Globus pallidus (tissue), 1 donor: Measurements from ENCODE around the gene HNRNPUL1.

Experiments
- DNase-seq: peaks from one replicate; pipeline ENCODE4 v3.0.0-alpha.2; 2015; ENCODE audit warnings: low spot score

Gene HNRNPUL1

DNA sequence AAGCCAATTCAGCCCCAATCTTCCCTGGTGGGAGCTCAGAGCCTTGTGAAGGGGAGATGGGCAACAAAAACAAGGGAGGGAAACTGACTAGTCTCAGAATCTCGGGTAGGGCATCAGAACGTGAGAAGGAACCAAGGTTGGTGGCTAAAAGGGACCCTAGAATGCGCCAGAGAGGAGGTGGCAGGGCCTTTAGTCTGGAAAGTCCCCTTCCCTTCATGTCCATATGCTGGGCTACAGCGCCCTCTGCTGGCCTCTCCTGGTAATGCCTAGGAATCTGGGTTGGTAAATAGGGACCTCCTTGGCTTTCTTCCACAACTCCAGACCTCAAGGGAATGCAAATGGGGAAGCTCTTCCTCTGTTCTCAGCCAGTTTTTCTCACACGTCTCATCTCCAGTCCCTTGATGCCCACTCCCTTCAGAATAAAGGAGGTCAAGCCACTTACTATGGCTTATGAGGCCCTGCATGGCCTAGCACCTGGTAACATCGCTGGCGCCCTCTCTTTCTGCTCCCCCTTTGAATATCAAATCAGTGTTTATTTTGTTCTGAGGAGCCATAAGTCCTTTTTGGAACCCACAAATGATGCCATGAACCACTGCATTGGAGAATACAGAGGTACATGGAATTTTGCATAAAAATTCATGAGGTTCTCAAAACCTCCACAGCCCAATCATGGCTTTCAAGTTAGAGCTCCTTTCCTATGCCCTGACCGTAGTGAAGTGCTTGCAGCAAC is 44.4 kb downstream of the HNRNPUL1 start:
- DNase-seq, result peak; percentile 86

DNA sequence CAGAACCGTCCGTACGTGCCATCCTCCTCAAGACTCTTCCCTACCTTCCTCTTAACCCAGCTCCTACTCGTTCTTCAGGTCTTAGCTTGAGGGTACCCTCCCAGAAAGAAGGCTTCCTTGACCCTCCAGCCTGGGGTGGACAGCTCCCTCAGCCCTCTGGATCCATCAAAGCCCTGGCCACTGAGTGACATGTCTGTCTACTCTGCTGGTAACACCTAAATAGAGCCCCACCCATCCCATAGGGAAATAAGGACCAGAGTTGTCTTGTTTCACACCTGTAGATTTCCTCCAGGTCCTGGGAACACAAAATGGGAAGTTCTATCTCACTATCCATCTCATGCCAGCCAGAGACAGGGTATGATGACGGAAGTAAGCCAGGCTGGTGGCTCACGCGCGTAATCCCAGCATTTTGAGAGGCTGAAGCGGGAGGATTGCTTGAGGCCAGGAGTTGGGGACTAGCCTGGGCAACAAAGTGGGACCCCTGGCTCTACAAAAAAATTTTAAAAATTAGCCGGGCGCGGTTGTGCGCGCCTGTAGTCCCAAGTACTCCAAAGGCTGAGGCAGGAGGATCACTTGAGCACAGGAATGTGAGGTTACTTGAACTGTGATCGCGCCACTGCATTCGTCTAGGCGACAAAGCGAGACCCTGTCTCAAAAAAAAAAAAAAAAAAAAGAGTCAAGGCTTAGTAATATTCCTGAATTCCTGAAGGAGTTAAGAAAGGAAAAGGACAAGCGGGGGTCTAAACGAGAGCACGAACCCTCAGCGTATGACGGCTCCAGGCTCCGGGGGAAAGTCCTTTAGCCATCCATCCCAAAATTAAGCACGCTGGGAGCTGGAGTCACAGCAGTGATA is 45.2 kb downstream of the HNRNPUL1 start:
- no peak for DNase-seq

DNA sequence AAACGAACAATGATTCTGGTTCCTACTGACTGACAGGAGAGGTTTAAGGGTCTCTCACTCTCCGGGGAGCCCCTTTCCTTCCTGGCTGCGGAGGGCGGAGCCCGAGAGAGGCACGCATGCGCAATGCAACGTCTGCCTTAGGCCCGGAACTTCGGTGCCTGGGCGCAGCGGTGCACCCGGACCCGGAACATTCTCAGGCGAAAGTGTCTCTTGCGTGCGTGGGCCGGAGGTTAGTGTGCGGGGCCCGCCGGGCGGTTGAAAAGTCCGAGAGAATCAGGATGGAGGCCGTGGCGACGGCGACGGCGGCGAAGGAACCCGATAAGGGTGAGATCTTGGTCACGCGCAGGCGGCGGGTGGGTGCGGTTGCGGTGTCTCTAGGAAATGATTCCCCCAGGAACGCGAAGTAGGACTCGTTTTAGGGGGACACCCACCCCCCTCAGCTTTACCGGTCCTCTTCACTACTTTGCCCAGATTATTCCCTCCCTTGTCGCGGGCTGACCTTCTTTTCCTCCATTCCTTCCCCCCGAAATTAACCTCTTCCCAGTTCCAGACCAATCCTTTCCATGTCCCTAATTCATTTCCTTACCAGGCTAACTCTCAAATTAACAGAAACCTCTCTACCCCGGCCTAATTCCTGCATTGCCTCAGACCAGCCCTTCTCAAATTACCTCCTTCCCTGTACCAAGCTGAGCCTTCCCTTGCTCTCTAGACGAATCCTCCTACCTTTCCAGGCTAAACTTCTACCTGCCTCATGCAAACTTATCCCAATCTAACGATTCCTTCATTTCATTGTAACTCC is 46.1 kb downstream of the HNRNPUL1 start, which contains the start of gene CCDC97:
TSS of gene CCDC97 (plus strand) at position 140 of the 799 bp plus-strand sequence. CDS start at position 279, 139 bp downstream.
- DNase-seq, result peak; percentile 86

DNA sequence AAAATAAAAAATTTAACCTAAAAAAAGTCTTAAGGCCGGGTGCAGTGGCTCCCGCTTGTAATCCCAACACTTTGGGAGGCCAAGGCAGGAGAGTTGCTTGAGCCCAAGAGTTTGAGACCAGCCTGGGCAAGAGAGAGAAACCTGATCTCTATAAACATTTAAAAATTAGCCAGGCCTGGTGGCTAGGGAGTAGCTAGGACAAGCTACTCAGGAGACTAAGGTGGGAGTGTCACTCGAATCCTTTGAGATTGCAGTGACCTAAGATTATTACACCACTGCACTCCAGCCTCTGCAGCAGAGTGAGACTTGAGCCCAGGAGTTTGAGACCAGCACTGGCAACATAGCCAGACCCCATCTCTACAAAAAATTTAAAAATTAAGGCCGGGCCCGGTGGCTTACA is 46.9 kb downstream of the HNRNPUL1 start:
- no peak for DNase-seq

DNA sequence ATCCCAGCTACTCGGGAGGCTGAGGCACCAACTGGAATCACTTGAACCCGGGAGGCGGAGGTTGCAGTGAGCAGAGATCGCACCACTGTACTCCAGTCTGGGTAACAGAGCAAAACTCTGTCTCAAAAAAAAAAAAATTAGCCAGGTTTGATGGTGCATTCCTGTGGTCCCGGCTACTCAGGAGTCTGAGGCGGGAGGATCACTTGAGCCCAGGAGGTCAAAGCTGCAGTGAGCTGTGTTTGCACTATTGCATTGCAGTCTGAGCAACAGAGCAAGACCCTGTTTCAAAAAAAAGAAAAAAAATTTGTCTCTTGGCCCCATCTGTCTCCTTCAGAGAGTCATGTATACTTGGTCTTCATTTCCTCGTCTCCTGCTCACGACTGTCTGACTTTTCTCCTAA is 47.4 kb downstream of the HNRNPUL1 start:
- DNase-seq, result no peak

DNA sequence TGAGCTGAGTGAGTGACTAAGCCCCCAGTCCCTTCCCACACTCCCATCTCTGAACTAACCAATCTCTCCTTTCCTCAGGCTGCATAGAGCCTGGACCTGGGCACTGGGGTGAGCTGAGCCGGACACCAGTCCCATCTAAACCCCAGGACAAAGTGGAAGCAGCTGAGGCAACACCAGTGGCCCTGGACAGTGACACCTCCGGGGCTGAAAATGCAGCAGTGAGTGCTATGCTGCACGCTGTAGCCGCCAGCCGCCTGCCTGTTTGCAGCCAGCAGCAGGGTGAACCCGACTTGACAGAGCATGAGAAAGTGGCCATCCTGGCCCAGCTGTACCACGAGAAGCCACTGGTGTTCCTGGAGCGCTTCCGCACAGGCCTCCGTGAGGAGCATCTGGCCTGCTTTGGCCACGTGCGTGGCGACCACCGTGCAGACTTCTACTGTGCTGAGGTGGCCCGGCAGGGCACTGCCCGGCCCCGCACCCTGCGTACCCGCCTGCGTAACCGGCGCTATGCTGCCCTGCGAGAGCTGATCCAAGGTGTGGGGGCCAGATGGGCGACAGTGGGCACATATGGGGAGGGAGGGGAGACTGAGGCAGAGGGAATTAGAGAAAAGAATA is 52.2 kb downstream of the HNRNPUL1 start:
- DNase-seq, result no peak

DNA sequence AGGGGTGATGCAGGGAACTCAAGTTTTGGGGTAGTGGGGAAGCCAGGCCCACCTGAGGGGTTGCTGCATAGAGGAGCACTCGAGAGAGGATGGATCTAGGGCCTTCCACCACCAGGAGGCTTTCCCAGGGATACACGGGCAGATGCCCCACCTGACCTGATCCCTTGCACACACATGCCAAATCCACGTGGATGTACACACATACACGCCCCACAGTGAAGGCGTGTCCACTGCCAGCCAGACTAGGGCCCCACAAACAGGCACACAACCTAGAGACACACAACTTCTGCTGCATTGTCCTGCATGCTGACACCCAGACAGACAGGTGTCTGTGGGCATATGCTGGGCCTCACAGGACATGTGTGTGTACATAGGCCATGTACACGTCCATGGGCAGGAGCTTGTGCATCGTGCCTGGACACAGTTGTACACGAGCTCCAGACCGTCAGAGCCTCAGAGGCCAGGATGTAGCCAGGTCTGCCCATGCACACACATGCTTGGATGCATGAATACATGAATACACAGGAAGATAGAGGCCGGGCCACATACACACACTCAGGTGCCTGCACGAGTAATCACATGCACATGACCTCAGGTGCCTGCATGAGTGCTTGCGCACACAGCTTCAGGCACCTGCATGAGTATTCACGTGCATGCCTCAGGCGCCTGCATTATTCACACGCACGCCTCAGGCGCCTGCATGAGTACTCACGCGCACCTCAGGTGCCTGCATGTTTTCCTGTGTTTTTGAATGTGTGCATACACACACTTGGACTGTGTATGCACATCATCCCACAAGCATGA is 54.7 kb downstream of the HNRNPUL1 start:
- no peak for DNase-seq

DNA sequence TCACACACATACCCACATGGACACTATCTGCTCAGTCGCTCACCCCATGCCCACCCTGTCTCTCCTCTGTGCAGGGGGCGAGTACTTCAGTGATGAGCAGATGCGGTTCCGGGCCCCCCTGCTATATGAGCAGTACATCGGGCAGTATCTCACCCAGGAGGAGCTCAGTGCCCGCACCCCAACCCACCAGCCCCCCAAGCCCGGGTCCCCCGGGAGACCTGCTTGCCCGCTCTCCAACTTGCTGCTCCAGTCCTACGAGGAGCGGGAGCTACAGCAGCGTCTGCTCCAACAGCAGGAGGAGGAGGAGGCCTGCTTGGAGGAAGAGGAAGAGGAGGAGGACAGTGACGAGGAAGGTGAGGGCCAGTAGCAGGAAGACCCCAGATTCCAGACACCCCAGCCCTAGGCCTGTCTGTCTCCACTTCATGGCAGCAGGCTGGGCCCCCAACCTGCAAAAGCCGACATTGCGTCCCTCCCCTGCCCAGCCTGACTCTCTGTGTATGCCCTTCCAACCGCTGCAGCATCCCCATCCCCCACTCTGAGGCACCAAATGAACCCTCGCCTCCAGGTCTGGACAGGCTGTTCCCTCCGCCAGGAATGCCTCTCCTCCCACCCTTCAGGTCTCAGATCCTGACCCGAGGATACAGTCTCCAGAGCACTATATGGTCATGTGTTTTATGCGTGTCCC is 55.5 kb downstream of the HNRNPUL1 start:
- DNase-seq, result no peak

DNA sequence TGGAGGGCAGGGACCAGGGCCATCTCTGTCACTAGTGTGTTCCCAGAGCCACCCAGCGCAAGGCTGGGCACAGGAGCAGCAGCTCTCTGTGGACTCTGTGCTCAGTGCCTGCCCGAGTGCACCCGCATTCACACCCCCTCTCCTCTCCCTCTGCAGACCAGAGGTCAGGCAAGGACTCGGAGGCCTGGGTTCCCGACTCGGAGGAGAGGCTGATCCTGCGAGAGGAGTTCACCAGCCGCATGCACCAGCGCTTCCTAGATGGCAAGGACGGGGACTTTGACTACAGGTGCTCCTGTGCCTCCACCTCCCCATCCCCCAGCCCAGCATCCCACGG is 56.0 kb downstream of the HNRNPUL1 start:
- DNase-seq, result no peak

DNA sequence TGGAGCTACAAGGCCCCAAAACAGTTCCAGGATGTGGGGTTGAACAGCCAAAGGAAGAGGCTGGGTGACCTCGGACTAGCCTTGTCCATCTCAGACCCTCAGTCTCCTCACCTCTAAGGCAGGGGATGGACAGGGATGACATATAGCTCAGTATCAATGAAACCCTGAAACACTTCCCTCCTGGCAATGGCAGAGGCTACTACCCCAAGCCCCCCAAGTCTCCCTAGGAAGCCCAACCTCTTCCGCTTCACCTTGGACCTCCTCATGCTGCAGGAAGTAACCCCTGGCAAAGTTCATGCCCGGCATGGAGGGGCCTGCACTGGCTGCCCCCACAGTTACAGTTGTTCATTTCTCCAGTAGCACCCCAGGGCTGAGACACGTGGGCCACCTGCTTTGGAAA is 56.4 kb downstream of the HNRNPUL1 start:
- no peak for DNase-seq

DNA sequence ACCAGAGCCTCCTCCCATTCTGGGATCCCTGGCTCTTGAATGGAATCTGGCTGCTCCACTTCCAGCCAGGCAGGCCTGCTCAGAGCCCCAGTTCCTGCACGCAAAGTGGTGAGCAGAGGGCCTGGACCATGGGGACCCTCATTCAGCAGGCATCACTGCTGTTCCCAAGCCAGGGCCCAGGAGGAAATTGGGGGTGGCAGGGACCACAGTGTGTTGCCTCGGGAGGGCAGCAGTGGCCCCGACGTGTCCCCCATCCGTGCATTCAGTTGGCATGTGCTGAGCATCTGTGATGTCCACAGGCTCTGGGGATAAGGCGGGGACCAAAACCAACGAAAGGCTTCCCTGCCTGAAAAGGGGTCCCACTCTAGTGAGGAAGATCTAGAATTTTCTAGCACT is 57.0 kb downstream of the HNRNPUL1 start:
- no peak for DNase-seq

DNA sequence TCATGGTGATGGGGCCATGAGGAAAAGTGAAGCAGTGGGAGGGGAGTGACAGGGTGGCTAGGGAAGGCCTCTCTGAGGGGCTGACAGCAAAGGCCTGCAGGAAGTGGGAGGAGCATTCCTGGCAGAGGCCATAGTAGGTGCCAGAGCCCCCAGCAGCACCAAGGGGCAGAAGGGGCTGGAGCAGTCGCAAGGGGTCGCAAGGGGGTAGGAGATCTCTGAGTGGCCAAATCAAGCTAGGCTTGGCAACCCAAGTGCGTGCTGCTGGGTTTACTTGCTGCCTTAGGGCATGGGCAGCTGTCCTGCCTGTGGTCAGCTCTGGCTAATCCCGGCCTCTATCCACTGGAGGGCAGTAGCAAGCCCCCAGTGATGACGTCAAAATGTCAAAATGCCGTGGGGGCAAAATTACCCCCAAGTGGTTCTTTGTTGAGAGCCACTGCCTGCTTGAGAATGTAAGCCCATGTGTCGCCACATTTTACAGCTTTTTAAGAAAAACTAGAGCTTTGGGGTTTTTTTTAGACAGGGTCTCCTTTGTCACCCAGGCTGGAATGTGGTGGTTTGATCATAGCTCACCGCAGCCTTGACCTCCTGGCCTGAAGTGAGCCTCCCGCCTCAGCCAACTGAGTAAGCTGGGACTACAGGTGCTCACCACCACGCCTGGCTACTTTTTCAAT is 57.6 kb downstream of the HNRNPUL1 start:
- no peak for DNase-seq

DNA sequence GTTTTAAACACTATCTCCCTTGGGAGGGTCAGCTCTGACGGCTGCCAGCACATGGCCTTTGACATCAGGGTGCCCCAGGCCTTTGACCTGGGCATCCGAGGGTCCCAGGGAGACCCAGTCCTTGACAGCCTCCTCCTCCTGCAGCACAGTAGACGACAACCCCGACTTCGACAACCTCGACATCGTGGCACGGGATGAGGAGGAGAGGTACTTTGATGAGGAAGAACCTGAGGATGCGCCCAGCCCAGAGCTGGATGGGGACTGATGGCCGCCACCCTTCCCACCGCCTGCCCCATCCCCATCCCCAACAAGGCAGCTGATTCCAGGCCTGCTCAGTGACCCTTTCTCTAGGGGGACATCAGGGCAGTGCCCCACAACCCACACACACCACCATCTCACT is 58.3 kb downstream of the HNRNPUL1 start:
- DNase-seq, result no peak

DNA sequence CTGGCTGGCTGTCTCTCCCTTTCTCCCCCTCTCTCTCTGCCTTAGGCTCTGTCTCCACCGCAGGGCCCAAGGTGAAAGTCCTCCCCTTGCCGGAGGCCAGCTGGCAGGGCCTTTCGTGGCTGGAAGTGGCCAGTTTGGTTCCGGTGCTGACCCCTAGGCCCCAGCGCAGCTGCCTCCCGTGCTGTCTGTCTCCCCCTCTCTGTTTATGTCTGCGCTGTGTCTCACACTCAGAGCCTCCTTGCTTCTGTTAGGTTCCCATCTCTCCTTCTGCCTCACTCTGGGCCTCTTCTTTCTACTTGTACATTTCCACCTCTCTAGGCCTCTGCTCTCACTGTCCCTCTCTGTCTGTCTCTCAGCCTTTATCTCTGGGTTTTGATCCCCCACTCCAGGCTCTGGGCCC is 58.9 kb downstream of the HNRNPUL1 start:
- DNase-seq, result no peak

DNA sequence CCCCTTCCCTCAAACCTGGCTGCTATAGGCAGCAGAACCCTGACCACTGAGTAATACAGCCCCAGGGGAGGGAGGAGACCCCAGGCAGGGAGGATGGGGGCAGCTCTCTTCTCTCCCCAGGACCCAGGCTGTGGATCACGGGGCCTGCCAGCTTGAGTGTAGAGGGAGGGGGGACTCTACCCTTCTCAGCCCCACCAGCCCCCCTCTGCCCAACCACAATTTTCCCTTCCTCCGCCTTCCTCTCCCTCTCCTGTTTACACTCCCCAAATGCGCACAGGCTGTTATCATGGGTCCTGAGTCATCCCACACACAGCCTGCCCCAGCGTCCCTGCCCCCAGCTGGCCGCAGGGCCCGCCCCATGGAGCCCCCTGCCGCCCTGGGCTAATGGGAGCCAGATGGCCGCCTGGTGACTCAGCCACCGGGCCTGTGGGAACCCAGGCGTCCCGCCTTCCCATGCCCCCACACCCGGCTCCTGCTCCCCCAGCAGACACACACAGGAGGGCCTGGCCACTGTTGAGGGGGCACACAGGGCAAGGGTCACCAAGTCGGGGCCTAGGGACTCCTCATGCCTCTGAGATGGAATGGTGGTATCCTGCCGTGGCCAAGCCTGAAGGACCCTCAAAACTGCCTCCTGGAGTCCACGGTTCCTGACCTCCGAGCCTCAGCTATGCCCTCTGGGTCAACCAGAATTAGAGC is 59.4 kb downstream of the HNRNPUL1 start:
- DNase-seq, result no peak

DNA sequence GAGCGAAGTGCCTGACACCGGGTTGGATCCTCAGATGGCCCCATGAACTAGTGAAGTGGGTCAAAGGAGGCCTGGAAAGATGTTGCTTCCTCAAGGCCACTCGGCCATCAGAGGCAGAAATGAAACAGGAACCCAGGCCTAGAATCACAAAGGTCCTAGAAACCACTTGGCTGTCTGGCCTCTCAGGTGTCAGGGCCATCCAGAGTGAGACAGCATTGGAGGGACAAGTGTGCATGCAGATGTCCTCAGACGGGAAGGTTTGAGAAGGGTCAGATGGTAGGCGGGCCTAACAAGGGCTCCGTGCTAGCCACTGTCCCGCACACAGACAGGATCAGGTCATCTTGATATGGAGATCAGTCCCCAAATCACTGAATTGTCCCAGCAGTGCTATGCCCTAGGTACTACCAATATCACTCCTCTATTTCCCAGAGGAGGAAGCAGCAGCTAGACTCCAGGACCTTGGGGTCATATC is 60.1 kb downstream of the HNRNPUL1 start:
- DNase-seq, result no peak

DNA sequence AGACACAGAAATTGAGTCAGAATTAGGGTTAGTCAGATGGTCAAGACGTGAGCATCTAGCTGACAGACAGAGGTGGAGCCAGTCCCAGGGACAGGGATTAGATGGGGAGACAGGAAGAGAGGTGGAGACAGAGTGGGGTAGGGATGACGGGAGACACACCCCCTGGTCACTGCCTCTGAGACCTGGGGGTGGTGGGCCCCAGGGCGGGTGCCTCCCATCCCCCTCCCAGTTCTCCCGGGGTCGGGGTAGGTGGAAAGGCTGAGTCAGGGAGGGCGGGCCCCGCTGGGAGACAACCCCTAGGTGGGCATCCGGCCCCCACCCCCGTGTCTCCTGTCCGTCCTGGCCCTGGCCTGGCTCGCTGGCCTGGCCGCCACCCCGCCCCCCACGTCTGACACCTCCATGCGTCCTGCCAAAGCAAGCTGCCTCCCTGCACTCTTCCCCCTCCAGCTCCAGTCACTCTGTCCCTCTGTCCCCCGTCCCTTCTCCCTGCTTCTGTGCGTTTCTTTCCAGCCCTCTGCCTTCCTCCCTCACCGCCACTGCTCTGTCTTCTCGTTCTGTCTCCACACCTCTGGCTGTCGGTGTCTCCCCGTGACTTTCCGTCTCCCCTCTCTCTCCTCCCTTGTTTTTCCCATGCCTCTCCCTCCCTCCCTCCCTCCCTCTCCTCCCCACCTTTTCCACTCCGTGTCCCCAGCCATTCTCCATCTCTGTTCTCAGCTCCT is 60.9 kb downstream of the HNRNPUL1 start:
- DNase-seq, result no peak

DNA sequence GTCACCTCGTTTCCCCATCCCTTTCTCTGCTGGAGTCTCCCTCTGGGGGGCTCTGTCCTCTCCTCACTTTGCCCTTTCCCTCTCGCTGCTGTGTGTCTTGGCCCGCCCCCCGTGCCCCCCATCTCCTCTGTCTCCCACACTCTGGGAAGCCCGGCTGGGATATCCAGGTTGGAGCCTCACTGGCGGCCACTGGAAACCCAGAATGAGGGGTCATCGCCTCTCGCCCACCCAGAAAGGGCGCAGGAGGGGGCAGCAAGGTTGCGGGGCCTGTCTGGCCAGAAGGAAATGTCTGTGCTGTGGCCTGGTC is 61.4 kb downstream of the HNRNPUL1 start:
- no peak for DNase-seq
